ENCODE results near the gene CNST.
"Not testable (repeated sequence)": the region's sequence is repeated elsewhere in the genome, so short reads cannot be mapped to it uniquely, and the experiment has no call there.

Gene CNST

GRCh38 chr1:246583448-246584185 is 17.4 kb downstream of the CNST start:
- peak; percentile 77 for DNase-seq (ENCODE audit: low spot score)

GRCh38 chr1:246587032-246587431 is 20.8 kb downstream of the CNST start:
- DNase-seq (ENCODE audit: low spot score): no peak

- peak; percentile 8 for DNase-seq (ENCODE audit: low spot score)
Observed at GRCh38 chr1:246587606-246588005, 21.4 kb downstream of the CNST start.

- no peak for DNase-seq (ENCODE audit: low spot score)
Observed at GRCh38 chr1:246588159-246588721, 22.0 kb downstream of the CNST start.

- DNase-seq (ENCODE audit: low spot score): not testable (repeated sequence)
Observed at GRCh38 chr1:246589919-246590318, 23.7 kb downstream of the CNST start.

GRCh38 chr1:246591047-246591446 is 24.8 kb downstream of the CNST start:
- DNase-seq (ENCODE audit: low spot score): no peak

- DNase-seq (ENCODE audit: low spot score): no peak
Observed at GRCh38 chr1:246591504-246591903, 25.2 kb downstream of the CNST start.

- DNase-seq (ENCODE audit: low spot score): no peak
Observed at GRCh38 chr1:246591958-246592357, 25.7 kb downstream of the CNST start.

GRCh38 chr1:246592695-246593094 is 26.4 kb downstream of the CNST start:
- DNase-seq (ENCODE audit: low spot score): no peak

GRCh38 chr1:246595146-246595545 is 28.9 kb downstream of the CNST start:
- no peak for DNase-seq (ENCODE audit: low spot score)

GRCh38 chr1:246597340-246597739 is 31.1 kb downstream of the CNST start:
- DNase-seq (ENCODE audit: low spot score): no peak

- no peak for DNase-seq (ENCODE audit: low spot score)
Observed at GRCh38 chr1:246597971-246598370, 31.7 kb downstream of the CNST start.

GRCh38 chr1:246599315-246599714 is 33.1 kb downstream of the CNST start:
- no peak for DNase-seq (ENCODE audit: low spot score)

GRCh38 chr1:246600579-246600978 is 34.3 kb downstream of the CNST start:
- DNase-seq (ENCODE audit: low spot score): no peak

- DNase-seq (ENCODE audit: low spot score): no peak
Observed at GRCh38 chr1:246602194-246602593, 35.9 kb downstream of the CNST start.

GRCh38 chr1:246605231-246605630 is 39.0 kb downstream of the CNST start:
- not testable (repeated sequence) for DNase-seq (ENCODE audit: low spot score)

GRCh38 chr1:246607462-246607861 is 41.2 kb downstream of the CNST start:
- no peak for DNase-seq (ENCODE audit: low spot score)

GRCh38 chr1:246608616-246609376 is 42.5 kb downstream of the CNST start:
- DNase-seq (ENCODE audit: low spot score): peak; percentile 17

GRCh38 chr1:246609632-246610031 is 43.4 kb downstream of the CNST start:
- no peak for DNase-seq (ENCODE audit: low spot score)

- no peak for DNase-seq (ENCODE audit: low spot score)
Observed at GRCh38 chr1:246613096-246613758, 47.0 kb downstream of the CNST start.

GRCh38 chr1:246617156-246617555 is 50.9 kb downstream of the CNST start:
- no peak for DNase-seq (ENCODE audit: low spot score)

- DNase-seq (ENCODE audit: low spot score): no peak
Observed at GRCh38 chr1:246617768-246618167, 51.5 kb downstream of the CNST start.
